ENCODE data around the gene BRINP3. TPM values are rescaled to one million over a fixed set of nuclear protein-coding genes. Genes with fewer than 3 reads are reported as not detected.

The BRINP3 gene
- total and polyA plus RNA-seq, 2 experiments from 2014 or later = 5.0 to 6.3 TPM

DNA sequence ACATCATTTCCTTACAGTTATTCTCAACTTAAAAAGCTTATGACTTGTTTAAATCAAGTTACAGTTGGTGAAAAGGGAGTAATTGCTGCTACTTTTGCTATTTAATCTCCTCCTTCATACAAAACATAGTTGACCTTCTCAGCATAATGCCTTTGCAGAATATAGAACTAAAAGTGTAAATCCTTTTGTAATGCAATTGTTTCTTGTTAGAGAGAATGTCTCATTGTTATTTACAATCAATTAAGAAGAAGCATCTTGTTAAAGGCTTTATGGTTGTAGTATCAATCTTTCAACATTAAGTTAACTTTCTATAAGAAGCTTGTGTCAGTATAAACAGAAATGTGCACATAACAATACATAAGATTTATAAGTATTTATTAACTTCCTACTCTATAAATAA is 360.7 kb downstream of the BRINP3 start:
- Histone ChIP-seq H3K4me1 (ENCODE audit: low read depth) (no peaks in the 10 kb centered on the region), H3K9me3 (ENCODE audit: low read depth) (no peaks in the 10 kb centered on the region), H3K27me3 (no peaks in the 10 kb centered on the region), H3K36me3 (no peaks in the 10 kb centered on the region), H3K4me3 (no peak overlapping the region), H3K27ac (no peak overlapping the region)
- DNase-seq (ENCODE audit: low read depth in 1 of 2, low spot score in 1 of 2) = no peak
- TF ChIP-seq, protein P1, sequence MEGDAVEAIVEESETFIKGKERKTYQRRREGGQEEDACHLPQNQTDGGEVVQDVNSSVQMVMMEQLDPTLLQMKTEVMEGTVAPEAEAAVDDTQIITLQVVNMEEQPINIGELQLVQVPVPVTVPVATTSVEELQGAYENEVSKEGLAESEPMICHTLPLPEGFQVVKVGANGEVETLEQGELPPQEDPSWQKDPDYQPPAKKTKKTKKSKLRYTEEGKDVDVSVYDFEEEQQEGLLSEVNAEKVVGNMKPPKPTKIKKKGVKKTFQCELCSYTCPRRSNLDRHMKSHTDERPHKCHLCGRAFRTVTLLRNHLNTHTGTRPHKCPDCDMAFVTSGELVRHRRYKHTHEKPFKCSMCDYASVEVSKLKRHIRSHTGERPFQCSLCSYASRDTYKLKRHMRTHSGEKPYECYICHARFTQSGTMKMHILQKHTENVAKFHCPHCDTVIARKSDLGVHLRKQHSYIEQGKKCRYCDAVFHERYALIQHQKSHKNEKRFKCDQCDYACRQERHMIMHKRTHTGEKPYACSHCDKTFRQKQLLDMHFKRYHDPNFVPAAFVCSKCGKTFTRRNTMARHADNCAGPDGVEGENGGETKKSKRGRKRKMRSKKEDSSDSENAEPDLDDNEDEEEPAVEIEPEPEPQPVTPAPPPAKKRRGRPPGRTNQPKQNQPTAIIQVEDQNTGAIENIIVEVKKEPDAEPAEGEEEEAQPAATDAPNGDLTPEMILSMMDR (IDR thresholded peaks at IDR 0.05; ENCODE audit: low read depth, low read length) = no peak

DNA sequence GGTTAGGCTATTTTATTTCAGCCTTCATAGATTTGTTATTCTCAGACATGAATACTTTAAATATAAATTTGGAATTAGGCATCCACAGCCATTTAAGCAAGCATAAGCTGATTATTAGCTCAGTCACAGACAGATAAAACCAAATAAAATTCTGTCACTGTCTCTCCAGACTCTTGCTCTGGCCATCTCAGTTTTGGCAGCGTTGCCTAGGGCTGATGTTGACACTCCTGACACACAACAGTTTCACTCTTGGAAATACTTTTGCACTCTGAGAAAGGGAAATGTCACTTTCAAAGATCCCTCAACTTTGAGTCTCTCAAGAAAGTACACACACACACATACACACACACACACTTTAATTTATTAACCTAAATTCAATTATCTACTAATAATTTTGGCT is 372.7 kb downstream of the BRINP3 start:
- Histone ChIP-seq H3K4me1 (ENCODE audit: low read depth) (peaks cover 3% of the 10 kb centered on the region), H3K27ac (no peak overlapping the region), H3K4me3 (no peak overlapping the region), H3K9me3 (ENCODE audit: low read depth) (no peaks in the 10 kb centered on the region), H3K27me3 (no peaks in the 10 kb centered on the region), H3K36me3 (no peaks in the 10 kb centered on the region)
- TF ChIP-seq, protein P1 (IDR thresholded peaks at IDR 0.05; ENCODE audit: low read depth, low read length) = no peak
- DNase-seq (ENCODE audit: low read depth in 1 of 2, low spot score in 1 of 2) = no peak

- TF ChIP-seq, protein P1 (IDR thresholded peaks at IDR 0.05; ENCODE audit: low read depth, low read length) = no peak
- Histone ChIP-seq H3K36me3 (no peaks in the 10 kb centered on the region), H3K4me1 (ENCODE audit: low read depth) (peaks cover 3% of the 10 kb centered on the region), H3K27me3 (no peaks in the 10 kb centered on the region), H3K9me3 (ENCODE audit: low read depth) (no peaks in the 10 kb centered on the region), H3K27ac (no peak overlapping the region), H3K4me3 (no peak overlapping the region)
- no peak for DNase-seq (ENCODE audit: low read depth in 1 of 2, low spot score in 1 of 2)
Measured at GRCh38 chr1:190102757-190103326, 374.8 kb downstream of the BRINP3 start.

DNA sequence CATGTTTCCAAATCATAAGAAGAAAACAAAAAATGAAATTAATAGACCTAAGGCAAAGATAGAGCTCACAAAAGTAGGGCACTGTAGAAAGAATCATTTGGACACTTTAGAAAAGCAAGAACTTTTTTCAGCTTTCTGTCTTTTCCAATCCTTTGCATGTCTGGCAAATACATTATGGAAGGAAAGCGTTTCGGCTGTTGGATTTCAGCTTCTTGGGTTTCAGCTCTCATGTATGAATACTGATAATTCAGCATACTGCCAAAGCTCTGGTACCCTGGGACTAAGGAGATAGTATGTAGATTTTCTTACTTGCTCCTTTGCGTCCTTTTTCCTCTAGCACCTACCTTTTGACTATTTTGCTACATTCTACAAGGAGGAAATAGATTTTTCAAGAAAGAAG is 375.9 kb downstream of the BRINP3 start:
- Histone ChIP-seq H3K36me3 (no peaks in the 10 kb centered on the region), H3K9me3 (ENCODE audit: low read depth) (no peaks in the 10 kb centered on the region), H3K27me3 (no peaks in the 10 kb centered on the region), H3K4me3 (no peak overlapping the region), H3K4me1 (ENCODE audit: low read depth) (peaks cover 3% of the 10 kb centered on the region), H3K27ac (no peak overlapping the region)
- TF ChIP-seq, protein P1 (IDR thresholded peaks at IDR 0.05; ENCODE audit: low read depth, low read length) = no peak
- no peak for DNase-seq (ENCODE audit: low read depth in 1 of 2, low spot score in 1 of 2)

- H3K27me3 ChIP-seq = no peaks in the 10 kb centered on the region
- H3K27ac ChIP-seq = no peak overlapping the region
- H3K4me1 ChIP-seq (ENCODE audit: low read depth) = no peaks in the 10 kb centered on the region
- H3K9me3 ChIP-seq (ENCODE audit: low read depth) = no peaks in the 10 kb centered on the region
- no peak for DNase-seq (ENCODE audit: low read depth in 1 of 2, low spot score in 1 of 2)
- H3K4me3 ChIP-seq = no peak overlapping the region
- H3K36me3 ChIP-seq = no peaks in the 10 kb centered on the region
- TF ChIP-seq, protein P1 (IDR thresholded peaks at IDR 0.05; ENCODE audit: low read depth, low read length) = no peak
Measured at GRCh38 chr1:190098756-190099155, 378.9 kb downstream of the BRINP3 start.

Measured in cardiac muscle cell (in vitro differentiated cells and primary cell).